Measurements from ENCODE around the gene CKB.

The CKB gene

DNA sequence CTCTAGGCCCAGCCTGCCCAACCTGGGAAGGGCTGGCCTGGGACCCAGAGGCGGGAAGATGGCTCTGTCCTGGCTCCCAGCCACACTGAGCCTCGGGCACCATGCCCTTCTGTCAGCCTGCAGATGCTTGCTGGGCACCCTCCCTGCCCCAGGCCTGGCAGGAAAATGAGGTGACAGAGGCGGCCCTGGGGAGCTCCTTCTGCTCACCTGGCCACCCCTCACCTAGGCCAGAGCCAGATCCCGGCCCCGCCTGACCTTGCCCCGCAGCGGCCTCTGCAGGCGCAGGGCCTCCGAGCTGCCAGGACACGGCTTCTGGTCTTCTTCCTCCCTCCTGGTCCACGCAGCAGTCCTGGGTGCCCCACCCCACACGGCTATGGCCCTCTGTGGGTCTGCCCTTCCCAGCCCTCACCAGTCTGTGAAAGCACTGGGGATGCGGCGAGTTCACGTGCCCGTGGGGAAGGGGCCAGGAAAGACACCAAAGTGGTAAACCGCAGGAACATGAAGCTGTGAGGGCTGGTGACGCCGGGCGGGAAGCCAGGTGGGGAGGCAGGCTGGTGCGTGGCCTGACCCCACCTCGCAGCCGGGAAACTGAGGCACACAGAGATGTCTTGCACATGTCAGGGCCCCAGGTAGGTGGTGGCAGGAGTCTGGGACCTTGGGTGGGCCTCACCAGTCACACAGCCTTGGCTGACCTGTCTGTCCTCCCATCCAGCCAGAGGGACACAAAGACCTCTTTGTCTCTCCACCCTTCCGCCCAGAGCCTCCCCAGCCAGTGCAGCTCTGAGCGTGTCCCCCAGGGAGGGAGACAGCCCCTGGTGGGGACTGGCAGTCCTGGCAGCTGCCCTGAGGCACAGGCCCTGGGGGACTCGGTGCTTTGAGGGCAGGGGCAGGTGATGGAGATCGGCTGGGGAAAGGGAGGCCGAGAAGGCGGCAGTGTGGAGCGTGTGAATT lies 27.0 kb upstream of the CKB start:
- DNase-seq (ENCODE audit: low spot score), result peak; percentile 95

DNA sequence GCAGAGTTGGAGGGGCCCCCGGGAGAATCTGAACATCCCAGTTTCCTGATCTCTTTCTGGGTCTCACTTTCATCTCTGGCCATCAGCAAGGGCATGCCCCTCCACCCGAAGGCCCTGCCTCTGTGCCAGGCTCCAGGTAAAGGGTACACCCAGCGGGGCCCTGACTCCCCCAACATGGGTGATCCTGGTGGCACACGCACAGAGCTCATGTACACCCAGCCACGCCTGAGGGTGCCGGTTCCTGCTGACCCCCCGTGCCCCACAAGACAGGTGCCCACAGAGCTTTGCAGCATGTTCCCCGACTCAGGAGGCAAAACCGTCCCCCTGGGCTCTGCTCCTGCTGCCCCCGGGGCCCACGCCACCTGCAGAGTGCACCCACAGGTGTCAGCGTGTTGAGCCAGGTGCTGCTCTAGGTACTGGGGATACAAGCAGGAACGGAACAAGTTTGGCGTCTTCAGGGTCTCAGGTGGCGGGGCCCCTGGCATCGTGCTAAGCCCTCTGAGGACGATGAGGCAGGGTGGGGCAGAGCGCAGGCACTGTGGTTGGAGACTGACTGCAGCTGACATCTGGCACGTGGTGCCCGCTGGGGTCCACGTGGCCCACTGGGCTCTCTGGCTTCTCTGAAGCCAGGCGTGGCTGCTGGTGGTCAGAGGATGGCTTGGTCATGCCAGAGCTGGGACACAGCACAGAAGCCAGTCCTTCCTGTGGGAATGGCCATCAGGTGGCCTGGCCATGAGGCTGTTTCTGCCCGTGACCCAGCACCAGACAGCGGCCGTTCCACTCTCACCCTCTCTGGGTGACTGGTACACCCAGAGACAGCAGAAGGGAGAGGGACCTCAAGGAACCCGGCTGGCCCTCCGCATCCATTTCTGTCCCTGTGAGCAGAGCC lies 26.1 kb upstream of the CKB start:
- DNase-seq (ENCODE audit: low spot score), result no peak

DNA sequence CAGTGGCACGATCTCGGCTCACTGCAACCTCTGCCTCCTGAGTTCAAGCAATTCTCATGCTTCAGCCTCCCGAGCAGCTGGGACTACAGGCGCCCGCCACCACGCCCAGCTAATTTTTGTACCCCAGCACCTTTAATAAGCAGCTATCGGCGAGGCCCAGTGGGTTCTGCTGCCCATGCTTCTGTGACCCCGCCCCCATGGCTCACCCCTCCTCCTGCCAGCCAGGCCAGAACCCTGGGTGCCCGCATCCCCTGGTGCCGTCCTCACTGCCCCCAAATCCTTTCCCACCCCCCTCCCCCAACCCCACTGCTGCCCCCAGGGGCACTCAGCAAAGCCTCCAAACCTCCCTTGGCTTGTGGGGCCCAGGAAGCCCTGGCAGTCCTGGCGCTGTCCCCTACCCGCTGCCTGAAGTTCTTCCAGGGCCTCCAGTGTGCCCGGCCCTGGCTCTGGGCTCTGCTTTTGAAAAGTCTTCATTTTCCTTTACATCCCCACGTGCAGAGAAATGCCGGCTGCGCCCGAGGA lies 25.4 kb upstream of the CKB start:
- DNase-seq (ENCODE audit: low spot score), result no peak

DNA sequence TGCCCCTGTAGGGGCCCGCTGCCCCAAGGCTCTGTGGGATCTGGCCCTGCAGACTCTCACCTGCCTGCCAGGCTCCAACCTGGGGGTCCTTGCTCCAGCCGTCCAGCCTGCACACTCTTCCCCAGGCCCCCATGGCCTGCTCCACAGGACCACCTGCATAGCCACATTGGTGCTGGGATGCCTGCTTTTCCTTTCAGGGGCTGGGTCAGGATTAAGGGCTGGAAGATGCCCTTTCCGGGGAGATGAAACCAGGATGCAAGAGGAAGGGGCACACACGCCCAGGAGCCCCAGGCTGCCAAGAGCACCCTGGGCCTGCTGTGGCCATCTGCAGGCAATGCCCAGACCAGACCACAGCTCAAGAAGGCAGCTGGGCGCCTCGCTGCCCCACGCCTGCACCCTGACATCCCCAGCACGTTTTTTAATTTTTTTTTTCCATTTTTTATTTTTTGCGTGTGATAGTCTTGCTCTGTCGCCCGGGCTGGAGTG lies 24.9 kb upstream of the CKB start:
- no peak for DNase-seq (ENCODE audit: low spot score)

DNA sequence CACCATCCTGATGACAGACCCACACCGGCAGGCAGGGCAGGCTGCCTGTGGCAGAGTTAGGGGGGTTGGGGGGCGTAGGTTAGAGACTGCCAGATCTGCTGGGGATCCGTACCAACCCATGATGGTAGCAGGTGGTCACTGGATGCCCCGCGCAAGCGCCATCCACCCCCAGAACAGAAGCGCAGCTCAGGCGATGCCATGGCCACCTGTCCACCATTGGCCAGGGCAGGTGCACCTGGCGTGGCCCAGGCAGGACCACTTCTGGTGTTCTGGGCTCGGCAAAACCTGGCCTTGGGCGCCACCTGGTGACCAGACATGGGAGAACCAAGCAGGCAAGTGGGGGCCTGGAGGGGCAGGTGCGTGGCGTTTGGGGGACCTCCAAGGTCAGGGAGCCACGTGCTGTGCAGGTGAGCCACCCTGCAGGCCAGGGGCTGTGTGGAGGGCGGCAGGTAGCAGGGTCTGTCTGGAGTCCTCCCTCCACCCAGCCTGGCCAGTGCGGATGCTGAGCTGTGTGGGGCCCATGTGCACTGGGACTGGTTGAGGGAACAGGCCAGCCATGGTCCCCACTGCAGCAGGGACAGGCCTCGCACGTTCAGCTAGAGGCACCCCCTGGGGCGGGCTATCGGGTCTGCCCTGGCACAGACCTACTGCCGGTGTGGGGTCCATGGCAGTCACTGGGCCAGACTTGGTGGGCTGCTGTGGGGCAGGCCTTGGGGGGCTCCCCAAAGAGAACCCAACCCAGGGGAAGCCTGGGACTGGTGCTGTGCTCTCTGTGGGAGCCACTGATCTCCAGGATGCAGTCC lies 24.2 kb upstream of the CKB start:
- no peak for DNase-seq (ENCODE audit: low spot score)

DNA sequence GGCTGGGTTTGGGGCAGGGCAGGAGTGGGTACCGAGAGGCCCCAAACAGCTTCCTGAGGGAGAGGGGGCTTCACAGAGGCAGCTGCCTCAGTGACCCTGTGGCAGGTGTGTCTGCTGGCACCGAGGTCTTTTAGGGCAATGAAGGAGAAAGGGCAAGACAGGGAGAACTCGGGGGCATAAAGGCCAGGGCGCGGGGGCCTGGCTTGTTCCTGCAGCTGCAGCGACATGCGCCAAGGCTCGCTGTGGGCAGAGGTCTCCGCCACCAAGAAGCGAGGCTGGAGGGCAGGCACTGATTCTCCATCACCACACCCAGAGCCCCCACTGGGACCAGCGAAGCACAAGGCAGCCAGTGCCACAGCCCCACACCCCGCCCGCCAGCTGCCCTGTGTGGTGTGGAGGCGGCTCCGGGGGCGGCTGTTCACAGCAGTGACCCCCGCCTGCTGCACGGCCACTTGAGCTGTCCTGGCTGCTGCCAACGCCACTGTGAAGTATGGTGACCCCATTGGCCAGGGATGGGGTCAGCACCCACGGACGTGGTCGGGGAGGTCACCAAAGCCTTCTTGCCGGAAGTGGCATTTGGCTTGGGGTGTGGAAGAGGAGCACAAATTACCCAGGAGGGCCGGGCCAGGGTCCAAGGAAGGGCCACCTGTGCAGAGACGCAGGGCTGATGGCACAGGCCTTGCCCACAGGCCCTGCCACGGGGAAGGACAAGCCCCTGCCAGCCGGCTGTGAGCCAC lies 23.5 kb upstream of the CKB start:
- no peak for DNase-seq (ENCODE audit: low spot score)

DNA sequence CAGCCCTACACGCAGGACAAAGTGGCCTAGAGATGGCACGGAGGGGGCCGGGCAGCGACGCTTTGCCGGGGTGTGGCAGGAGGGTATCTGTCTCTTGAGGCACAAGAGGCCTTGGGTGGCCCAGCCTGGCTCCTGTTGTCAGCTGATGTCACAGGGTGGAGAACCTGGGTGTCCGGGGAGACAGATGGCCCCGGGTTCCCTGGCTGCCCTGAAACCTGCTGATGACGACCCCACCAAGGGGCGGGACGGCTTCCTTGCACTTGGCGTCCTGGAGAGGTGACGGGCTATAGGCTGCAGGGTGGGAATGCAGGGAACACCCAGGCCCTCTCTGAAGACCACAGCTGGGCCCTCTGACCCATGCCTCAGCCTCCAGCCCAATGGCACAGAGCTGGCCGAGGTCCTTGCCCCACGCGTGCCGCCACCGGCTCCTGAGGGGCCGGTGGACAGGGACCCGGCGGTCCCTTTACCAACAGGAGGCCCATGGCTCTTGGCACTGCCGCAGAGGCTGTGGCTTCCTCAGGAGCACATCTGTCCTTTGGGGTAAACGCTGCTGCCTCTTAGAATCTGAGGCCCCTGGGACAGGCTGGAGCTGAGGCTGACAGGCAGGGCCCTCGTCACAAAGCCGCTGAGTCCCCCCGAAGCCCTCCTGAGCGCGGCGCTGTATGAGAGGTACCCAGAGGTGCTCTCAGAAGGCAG lies 22.7 kb upstream of the CKB start:
- no peak for DNase-seq (ENCODE audit: low spot score)

DNA sequence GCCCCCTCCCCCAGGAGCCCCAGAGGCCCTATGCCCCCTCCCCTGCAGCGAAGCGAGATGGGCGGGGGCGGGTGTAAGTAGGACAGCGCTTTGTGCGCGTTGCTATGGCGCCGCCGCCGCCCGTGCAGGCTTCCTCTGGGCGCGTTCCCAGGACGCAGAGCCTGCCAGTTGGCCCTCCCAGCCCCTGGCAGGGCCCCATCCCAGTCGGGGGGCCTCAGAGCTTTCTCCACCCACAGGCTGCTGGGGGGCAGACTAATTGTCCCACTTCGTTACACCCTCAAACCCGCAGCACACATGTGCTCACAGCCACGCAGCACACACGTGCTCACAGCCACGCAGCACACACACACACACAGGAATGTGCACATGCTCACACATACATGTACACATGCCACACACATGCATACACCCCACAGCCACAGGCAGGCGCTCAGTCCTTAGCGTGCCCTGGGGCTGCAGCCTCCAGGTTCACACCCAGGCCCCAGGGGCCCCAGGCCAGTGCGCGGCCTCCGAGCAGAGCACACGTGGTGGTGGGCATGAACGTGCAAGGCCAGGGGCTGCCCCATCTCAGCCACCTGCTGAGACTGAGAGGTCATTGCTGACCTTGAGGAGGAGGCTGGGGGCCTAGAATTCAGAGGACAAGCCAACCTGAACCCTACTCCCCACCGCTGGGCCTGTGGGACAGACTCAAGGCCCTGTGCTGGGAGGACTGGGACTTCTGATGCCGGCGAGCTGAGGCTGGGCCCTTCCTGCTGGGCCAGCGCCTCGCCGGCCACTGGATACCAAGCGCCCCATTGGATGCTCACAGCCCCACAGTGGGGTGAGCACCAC lies 22.0 kb upstream of the CKB start:
- DNase-seq (ENCODE audit: low spot score), result no peak

DNA sequence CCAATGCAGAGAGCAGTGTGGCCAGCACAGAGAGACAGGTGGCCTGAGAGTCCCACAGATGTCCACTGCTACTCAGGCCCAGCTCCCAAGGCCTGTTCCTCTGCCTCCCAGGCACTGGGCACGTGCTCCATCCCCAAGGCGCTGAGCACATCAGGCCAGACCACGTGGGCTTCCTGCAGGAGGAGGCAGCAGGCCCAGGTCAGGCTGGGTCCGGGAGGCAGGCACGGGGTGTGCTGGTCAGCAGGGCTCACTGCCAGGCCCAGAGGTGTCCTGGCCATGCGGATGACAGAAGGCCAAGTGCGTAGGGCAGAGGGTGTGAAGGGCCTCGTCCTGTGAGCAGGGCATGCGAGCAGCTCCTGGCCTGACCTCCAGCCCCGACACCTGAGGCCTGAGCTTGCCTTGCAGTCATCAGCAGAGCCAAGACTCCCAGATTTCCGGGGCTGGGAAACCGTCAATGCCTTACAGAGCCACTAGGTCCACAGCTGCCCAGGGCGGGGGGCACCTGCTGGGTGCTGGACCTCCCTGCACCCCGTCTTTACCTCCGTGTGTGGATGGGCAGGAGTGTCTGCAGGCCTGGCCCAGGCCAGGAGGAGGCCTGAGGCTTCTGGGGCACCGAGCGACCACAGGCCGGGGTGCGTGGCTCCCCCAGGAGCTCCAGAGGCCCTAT lies 21.2 kb upstream of the CKB start:
- DNase-seq (ENCODE audit: low spot score), result no peak

DNA sequence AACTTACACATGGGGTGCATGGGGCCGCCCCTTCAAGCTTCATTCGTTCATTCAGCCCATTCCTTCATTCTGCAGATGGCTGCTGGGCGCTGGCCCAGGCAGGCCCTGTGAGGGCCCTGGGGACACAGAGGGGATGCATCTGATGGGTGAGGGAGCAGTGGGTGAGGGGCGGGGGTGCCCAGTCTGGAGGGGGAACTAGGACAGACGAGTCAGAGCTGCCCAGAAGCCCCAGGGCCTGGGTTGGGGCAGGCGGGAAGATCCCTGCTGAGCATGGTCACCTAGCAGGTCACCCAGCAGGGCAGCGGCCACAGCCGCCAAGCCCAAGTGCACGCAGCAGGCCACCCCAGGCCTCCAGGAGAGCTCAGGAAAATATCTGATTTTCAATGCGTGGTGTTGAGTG lies 20.5 kb upstream of the CKB start:
- DNase-seq (ENCODE audit: low spot score), result no peak

DNA sequence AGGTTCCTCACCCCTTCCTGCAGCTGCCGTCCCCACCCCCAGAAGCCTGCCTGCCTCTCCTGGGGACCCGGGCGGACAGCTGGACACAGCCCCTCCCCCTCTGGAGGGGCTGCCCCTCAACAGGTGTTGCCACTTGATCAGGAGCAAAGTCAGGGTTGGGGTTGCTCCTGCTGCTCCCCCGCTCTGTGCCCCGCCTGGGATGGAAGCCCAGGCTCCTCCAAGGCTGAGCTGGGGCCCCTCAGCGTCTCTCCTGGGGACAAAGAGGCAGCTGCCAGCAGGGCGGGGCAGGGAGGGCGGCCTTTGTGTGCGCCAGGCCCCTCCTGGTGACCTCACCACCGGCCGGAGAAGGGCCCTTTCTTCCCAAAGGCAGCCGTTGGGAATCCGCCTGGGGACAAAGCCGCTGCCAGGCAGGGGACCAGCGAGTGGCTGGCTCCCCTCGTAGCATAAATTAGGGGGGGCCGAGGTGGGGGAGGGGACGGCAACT lies 20.0 kb upstream of the CKB start:
- DNase-seq (ENCODE audit: low spot score), result no peak

DNA sequence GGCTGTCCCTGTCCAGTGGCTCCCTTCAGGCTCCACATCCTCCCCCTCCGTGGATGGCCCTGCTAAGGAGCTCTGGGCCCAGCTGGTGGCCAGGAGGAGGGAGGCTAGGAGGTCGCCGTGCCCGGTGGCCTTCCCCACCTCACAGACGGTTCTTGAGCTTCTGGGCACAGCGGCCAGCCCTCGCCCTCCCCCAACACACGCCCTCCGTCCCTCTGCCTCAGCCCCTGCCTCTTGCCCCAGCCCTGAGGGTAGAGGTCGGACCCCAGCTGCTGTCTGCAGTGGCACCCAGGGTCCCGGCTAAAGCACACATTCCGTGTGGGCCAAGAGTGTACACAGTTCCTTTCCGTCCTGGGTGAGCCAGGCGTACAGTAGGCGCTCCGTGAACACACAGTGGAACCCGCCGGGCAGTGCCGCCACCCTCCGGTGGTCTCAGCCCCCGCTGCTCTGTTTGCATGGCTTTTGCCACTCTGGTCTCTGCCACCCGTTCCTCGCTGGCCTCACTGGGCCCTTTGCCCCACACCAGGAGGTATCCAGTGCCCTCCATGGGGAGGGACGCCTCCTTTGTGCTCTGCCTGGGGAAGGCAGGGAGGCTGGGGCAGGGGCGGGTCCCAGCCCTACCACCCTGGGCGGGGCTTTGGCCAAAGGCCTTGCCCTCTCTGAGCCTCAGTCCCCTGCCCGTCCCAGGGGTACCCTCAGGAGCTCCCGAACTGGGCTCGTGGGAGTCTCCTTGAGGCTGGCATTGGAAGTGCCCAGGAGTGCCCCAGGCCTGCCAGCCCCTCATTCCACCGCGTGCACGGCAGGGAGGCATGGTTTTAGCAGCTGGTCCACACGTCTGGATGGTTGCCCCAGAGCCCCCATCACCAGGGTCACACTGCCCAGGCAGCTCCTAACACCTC lies 19.3 kb upstream of the CKB start:
- no peak for DNase-seq (ENCODE audit: low spot score)

DNA sequence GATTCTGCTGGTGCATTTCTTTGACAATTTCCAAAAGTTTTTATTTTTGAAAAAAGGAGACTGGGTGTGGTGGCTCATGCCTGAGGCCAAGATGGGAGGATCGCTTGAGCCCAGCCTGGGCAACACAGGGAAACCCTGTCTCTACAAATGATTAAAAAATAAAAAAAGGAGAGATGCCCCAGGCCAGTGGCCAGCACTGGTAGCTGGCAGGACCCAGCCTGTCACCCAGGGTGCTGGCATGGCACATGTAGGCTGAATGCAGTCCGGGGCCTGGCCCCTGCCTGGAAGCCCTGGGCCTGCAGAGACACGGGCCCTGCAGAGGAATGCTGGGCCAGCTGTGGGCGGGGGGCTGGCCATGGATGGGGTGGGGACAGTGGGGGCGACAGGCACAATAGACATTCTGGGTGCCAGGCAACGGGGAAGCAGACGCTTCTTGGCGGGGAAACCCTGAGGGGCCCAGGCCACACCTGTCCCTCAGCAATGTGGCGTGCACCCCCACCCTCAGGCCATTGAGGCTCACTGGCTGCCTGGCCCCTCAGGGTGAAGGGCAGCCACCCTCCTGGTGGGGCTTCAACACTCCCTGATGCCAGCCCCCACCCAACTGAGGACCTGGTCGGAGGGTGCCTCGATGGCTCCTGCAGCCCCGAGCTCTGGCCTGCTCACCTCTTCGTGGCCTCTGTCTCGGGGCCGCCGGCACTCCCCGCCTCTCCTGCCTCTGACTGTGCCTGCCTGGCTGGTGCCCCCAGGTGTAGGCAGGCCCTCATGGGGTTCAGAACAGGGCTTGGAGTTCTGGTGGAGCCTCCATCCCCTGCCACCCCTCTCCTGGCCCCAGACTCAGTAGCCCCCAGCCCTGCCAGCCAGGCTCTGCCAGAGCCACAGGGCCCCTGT lies 18.4 kb upstream of the CKB start:
- no peak for DNase-seq (ENCODE audit: low spot score)

DNA sequence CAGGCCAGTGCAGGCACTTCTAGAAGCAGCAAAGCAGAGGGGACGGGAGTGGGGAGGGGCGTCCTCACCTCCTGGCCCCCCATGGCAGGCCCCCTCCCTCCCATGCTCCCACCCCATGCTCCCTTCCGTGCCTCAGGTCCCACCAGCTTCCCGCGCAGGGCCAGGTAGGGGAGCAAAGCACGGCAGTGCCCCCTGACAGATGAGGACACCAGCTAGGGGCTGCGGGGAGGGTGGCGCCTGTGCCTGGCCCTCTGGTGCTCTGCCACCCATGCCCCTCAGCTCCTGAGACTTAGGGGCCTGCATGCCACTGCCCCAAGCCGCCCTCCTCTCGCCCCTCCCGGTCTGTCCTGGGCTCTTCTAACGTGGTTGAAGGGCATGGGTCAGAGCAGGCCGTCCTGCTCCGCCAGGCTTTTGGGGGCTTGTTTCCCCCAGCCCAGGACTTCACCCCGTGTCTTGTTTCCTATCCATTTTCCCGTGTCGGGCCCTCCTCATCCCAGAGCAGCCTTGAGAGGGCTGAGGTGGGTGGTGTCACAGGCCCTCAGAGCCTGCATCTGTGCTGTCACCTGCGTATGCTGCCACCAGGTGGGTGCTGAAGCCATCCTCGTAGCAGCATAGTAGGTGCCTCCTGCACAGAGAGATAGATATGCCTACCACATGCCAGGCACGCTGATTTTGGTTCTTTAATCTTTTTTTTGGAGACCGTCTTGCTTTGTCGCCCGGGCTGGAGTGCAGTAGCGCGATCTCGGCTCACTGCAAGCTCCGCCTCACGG lies 16.6 kb upstream of the CKB start:
- DNase-seq (ENCODE audit: low spot score), result no peak

DNA sequence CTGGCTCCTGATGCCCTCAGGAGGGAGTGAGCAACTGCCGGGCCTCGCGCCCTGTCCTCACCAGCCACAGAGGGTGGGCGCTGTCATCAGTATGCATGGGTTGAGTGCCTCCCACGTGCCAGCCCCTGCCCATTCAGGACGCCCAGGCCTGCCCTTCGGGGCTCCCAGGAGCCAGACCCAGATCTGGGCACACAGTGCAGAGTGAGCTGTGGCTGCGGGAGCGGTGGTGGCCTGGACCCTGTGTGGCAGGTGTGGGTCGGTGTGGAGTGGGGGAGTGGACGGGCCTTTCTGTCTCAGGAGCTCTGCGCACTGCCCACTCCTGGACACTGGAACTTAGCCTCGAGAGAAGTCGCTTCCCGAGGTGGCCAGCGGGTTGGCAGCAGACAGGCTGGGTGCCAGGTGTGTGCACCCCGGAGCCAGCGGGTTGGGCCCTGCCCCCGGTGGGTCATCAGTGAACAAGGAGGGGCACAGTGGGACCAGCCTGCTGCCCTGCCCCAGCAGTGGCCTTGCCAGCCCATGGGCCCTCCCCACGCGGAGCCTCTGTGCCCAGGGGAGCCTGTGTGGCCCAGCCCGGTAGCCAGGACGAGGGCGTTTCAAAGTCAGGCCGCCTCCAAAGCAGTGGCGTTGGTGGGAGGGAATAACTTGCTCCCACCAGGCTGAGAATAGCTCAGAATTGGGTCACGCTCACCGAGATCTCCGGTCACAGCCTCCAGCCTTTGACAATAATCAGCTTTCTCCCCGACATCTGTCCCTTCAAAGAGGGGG lies 15.8 kb upstream of the CKB start:
- no peak for DNase-seq (ENCODE audit: low spot score)

Data from COLO829 (cell line).